ENCODE measurements around the gene ANXA4. TPM values are rescaled to one million over a fixed set of nuclear protein-coding genes. Genes with fewer than 3 reads are reported as not detected.
A peak's percentile ranks its signal among the peaks of the same experiment; 100 is the strongest.

ANXA4 gene
- total and polyA plus RNA-seq, 4 donors: 17.6 to 135 (median 59.4) TPM

DNA sequence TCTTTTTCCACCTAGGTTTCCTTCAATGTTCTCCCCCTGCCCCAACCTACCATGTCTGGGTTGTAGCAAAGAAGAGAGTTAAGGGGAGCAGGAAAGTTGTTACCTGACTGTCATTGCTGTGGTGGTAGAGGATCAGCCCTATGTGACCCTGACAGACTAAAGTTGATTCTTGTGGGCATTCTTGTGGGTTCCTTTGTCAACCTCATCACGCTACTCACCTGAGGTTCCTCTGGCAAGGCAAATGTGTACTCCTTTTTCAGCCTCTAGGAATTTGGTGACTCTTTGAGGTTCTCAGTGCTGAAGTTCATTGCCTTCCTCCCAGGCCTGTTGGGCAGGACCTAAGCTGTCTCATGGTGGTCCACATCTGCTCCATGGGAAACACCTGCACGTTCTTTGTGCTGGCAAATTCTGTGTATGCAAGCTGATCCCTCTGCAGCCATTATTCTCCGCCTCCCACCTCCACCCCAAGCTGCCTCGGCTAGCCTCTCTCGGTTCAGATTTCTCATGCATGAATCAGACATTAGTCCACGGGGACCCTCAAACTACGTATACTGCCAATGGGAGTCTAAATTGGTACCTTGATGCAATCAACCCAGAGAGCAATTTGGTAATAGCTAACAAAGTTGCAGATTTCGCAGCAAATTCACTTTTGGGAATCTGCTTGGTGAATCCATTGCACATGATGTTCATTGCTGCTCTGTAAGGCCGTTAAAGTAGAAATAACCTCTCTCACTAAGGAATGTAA, 86.0 kb downstream of the ANXA4 start:
- Histone ChIP-seq H3K9ac (ENCODE audit: low read depth in 1 of 2, low read length in 2 of 2) (no peak overlapping the region), H3K4me1 (ENCODE audit: control insufficient read depth in 4 of 4, insufficient read depth in 4 of 4, low read length in 3 of 4) (peaks cover 3 to 19% (median 10%) of the 10 kb centered on the region in 4 donors), H3K27ac (ENCODE audit: low read depth in 1 of 2, low read length in 2 of 2) (no peak overlapping the region), H3K27me3 (ENCODE audit: control insufficient read depth in 4 of 4, insufficient read depth in 4 of 4, low read length in 3 of 4) (no peaks in the 10 kb centered on the region), H3K9me3 (ENCODE audit: control insufficient read depth in 4 of 4, low read length in 3 of 4) (no peaks in the 10 kb centered on the region), H3K4me3 (ENCODE audit: low read depth in 1 of 3, low read length in 3 of 3) (no peak overlapping the region), H3K36me3 (ENCODE audit: control insufficient read depth in 4 of 4, insufficient read depth in 3 of 4, low read depth in 1 of 4, low read length in 3 of 4) (no peaks in the 10 kb centered on the region)
- WGBS: 87% methylated on average over 9 of the region's 9 CpGs
- TF ChIP-seq GABPA (IDR thresholded peaks at IDR 0.05 in 1 of 2, conservative IDR thresholded peaks at IDR 0.05 in 1 of 2) (no peak), RAD21 (IDR thresholded peaks at IDR 0.05) (no peak), TAF1 (conservative IDR thresholded peaks at IDR 0.05) (no peak), RXRA (IDR thresholded peaks at IDR 0.05) (no peak), FOXA2 (IDR thresholded peaks at IDR 0.05) (no peak), FOXA1 (IDR thresholded peaks at IDR 0.05) (no peak), JUND (IDR thresholded peaks at IDR 0.05) (no peak)
- TF ChIP-seq, protein P1, sequence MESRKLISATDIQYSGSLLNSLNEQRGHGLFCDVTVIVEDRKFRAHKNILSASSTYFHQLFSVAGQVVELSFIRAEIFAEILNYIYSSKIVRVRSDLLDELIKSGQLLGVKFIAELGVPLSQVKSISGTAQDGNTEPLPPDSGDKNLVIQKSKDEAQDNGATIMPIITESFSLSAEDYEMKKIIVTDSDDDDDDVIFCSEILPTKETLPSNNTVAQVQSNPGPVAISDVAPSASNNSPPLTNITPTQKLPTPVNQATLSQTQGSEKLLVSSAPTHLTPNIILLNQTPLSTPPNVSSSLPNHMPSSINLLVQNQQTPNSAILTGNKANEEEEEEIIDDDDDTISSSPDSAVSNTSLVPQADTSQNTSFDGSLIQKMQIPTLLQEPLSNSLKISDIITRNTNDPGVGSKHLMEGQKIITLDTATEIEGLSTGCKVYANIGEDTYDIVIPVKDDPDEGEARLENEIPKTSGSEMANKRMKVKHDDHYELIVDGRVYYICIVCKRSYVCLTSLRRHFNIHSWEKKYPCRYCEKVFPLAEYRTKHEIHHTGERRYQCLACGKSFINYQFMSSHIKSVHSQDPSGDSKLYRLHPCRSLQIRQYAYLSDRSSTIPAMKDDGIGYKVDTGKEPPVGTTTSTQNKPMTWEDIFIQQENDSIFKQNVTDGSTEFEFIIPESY (IDR thresholded peaks at IDR 0.05): no peak
- TF ChIP-seq, protein P2, sequence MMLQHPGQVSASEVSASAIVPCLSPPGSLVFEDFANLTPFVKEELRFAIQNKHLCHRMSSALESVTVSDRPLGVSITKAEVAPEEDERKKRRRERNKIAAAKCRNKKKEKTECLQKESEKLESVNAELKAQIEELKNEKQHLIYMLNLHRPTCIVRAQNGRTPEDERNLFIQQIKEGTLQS (IDR thresholded peaks at IDR 0.05): no peak
- DNase-seq (ENCODE audit: low spot score): no peak

DNA sequence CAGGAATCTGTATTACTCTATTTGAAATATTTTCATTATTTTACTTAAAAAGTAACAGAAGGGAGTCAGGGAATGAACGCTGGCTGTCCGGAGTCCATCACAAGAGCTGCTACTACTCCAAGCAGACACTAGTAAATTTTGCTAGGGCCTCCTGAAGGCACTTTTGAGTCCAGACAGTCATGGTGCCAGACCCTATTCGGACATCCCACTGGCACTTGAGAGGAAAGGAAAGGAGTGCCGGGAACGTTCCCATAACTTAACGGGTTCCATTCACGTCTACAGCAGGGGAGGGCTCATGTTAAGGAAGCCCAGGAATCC, 87.0 kb downstream of the ANXA4 start:
- peak overlapping the region; percentile 73 to 86 (median 81) for H3K4me3 ChIP-seq (ENCODE audit: low read depth in 1 of 3, low read length in 3 of 3)
- H3K9me3 ChIP-seq (ENCODE audit: control insufficient read depth in 4 of 4, low read length in 3 of 4): no peaks in the 10 kb centered on the region
- H3K4me1 ChIP-seq (ENCODE audit: control insufficient read depth in 4 of 4, insufficient read depth in 4 of 4, low read length in 3 of 4): peaks cover 3 to 19% (median 10%) of the 10 kb centered on the region in 4 donors
- H3K27ac ChIP-seq (ENCODE audit: low read depth in 1 of 2, low read length in 2 of 2): peak overlapping the region; percentile 87 to 96
- H3K27me3 ChIP-seq (ENCODE audit: control insufficient read depth in 4 of 4, insufficient read depth in 4 of 4, low read length in 3 of 4): no peaks in the 10 kb centered on the region
- peak overlapping the region; percentile 61 to 85 for H3K9ac ChIP-seq (ENCODE audit: low read depth in 1 of 2, low read length in 2 of 2)
- DNase-seq (ENCODE audit: low spot score): no peak
- TF ChIP-seq, protein P3, sequence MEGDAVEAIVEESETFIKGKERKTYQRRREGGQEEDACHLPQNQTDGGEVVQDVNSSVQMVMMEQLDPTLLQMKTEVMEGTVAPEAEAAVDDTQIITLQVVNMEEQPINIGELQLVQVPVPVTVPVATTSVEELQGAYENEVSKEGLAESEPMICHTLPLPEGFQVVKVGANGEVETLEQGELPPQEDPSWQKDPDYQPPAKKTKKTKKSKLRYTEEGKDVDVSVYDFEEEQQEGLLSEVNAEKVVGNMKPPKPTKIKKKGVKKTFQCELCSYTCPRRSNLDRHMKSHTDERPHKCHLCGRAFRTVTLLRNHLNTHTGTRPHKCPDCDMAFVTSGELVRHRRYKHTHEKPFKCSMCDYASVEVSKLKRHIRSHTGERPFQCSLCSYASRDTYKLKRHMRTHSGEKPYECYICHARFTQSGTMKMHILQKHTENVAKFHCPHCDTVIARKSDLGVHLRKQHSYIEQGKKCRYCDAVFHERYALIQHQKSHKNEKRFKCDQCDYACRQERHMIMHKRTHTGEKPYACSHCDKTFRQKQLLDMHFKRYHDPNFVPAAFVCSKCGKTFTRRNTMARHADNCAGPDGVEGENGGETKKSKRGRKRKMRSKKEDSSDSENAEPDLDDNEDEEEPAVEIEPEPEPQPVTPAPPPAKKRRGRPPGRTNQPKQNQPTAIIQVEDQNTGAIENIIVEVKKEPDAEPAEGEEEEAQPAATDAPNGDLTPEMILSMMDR (IDR thresholded peaks at IDR 0.05; ENCODE audit: low read depth, low read length, missing input control): no peak
- TF ChIP-seq, protein P4, sequence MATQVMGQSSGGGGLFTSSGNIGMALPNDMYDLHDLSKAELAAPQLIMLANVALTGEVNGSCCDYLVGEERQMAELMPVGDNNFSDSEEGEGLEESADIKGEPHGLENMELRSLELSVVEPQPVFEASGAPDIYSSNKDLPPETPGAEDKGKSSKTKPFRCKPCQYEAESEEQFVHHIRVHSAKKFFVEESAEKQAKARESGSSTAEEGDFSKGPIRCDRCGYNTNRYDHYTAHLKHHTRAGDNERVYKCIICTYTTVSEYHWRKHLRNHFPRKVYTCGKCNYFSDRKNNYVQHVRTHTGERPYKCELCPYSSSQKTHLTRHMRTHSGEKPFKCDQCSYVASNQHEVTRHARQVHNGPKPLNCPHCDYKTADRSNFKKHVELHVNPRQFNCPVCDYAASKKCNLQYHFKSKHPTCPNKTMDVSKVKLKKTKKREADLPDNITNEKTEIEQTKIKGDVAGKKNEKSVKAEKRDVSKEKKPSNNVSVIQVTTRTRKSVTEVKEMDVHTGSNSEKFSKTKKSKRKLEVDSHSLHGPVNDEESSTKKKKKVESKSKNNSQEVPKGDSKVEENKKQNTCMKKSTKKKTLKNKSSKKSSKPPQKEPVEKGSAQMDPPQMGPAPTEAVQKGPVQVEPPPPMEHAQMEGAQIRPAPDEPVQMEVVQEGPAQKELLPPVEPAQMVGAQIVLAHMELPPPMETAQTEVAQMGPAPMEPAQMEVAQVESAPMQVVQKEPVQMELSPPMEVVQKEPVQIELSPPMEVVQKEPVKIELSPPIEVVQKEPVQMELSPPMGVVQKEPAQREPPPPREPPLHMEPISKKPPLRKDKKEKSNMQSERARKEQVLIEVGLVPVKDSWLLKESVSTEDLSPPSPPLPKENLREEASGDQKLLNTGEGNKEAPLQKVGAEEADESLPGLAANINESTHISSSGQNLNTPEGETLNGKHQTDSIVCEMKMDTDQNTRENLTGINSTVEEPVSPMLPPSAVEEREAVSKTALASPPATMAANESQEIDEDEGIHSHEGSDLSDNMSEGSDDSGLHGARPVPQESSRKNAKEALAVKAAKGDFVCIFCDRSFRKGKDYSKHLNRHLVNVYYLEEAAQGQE (IDR thresholded peaks at IDR 0.05): no peak
- TF ChIP-seq JUND (IDR thresholded peaks at IDR 0.05): no peak
- TF ChIP-seq, protein P2 (IDR thresholded peaks at IDR 0.05): no peak
- no peak for TF ChIP-seq NR2F2 (IDR thresholded peaks at IDR 0.05)
- no peak for TF ChIP-seq GABPA (IDR thresholded peaks at IDR 0.05 in 1 of 2, conservative IDR thresholded peaks at IDR 0.05 in 1 of 2)
- TF ChIP-seq TAF1 (conservative IDR thresholded peaks at IDR 0.05): no peak
- no peak for TF ChIP-seq RAD21 (IDR thresholded peaks at IDR 0.05)
- TF ChIP-seq, protein P1 (IDR thresholded peaks at IDR 0.05): no peak
- TF ChIP-seq, protein P5, sequence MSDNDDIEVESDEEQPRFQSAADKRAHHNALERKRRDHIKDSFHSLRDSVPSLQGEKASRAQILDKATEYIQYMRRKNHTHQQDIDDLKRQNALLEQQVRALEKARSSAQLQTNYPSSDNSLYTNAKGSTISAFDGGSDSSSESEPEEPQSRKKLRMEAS (IDR thresholded peaks at IDR 0.05): no peak
- no peak for TF ChIP-seq FOXA2 (IDR thresholded peaks at IDR 0.05)
- no peak for TF ChIP-seq FOXA1 (IDR thresholded peaks at IDR 0.05)
- 7% methylated on average over 7 of the region's 7 CpGs for WGBS
- H3K36me3 ChIP-seq (ENCODE audit: control insufficient read depth in 4 of 4, insufficient read depth in 3 of 4, low read depth in 1 of 4, low read length in 3 of 4): no peaks in the 10 kb centered on the region

Data from liver (tissue), 9 donors.